Fibroblast of lung (primary cell): Measurements from ENCODE around the gene SEC23IP. TPM values are rescaled to one million over a fixed set of nuclear protein-coding genes. Genes with fewer than 3 reads are reported as not detected.

Experiments
- DNase-seq, 2 donors: peaks; one replicate each; pipeline versions ENCODE4 v3.0.0 to v3.0.0-alpha.2; 2010; ENCODE audit warnings: low read depth in 2 of 2
- H2AFZ ChIP-seq: 2 replicates; pipeline ENCODE4 v1.5.1; 2012; ENCODE audit warnings: low read length, control low read depth, inconsistent platforms
- H3K27ac ChIP-seq: 2 replicates; pipeline ENCODE4 v1.5.1; 2011; ENCODE audit warnings: low read length, control low read depth; ENCODE audit not compliant: insufficient read depth
- H3K27me3 ChIP-seq: 2 replicates; pipeline ENCODE4 v1.5.1; 2011; ENCODE audit warnings: mild to moderate bottlenecking, low read length; ENCODE audit not compliant: control insufficient read depth, insufficient read depth
- H3K36me3 ChIP-seq: 2 replicates; pipeline ENCODE4 v1.5.1; 2011; ENCODE audit warnings: low read length; ENCODE audit not compliant: control insufficient read depth, insufficient read depth
- H3K4me1 ChIP-seq: 2 replicates; pipeline ENCODE4 v1.5.1; 2011; ENCODE audit warnings: low read length; ENCODE audit not compliant: control insufficient read depth, insufficient read depth; ENCODE audit errors: extremely low read depth
- H3K4me2 ChIP-seq: 2 replicates; pipeline ENCODE4 v1.5.1; 2011; ENCODE audit warnings: low read length, control low read depth; ENCODE audit not compliant: insufficient read depth; ENCODE audit errors: extremely low read depth
- H3K4me3 ChIP-seq, 4 experiments: fragments of 200-600 bp in 1 of 4; sonication (generic) in 1 of 4; replicated peaks in 1 of 4; 2 replicates each; pipeline ENCODE4 v1.5.1; 2011 to 2016; ENCODE audit warnings: low read length in 4 of 4, low read depth in 3 of 4, mild to moderate bottlenecking in 3 of 4, control low read depth in 2 of 4, inconsistent platforms in 1 of 4, mixed read lengths in 1 of 4; ENCODE audit not compliant: insufficient read depth in 1 of 4; ENCODE audit errors: control extremely low read depth in 1 of 4
- H3K79me2 ChIP-seq: 2 replicates; pipeline ENCODE4 v1.5.1; 2012; ENCODE audit warnings: mild to moderate bottlenecking, low read length, inconsistent platforms; ENCODE audit not compliant: control insufficient read depth, insufficient read depth
- H3K9ac ChIP-seq: 2 replicates; pipeline ENCODE4 v1.5.1; 2011; ENCODE audit warnings: mild to moderate bottlenecking, low read length, control low read depth; ENCODE audit not compliant: insufficient read depth
- H3K9me3 ChIP-seq: 2 replicates; pipeline ENCODE4 v1.5.1; 2012; ENCODE audit warnings: low read depth, low read length; ENCODE audit not compliant: control insufficient read depth, insufficient read depth
- H4K20me1 ChIP-seq: 2 replicates; pipeline ENCODE4 v1.5.1; 2011; ENCODE audit warnings: low read length; ENCODE audit not compliant: control insufficient read depth, insufficient read depth; ENCODE audit errors: extremely low read depth
- CTCF ChIP-seq, 2 donors: IDR thresholded peaks in 1 of 2; conservative IDR thresholded peaks in 1 of 2; 1 replicate in 1 of 2; 2 replicates in 1 of 2; pipeline ENCODE4 v1.5.1; 2011 to 2012; ENCODE audit warnings: low read length in 2 of 2, control low read depth in 1 of 2, inconsistent platforms in 1 of 2, low read depth in 1 of 2, mild to moderate bottlenecking in 1 of 2
- EZH2 ChIP-seq: IDR thresholded peaks from 2 replicates; pipeline ENCODE4 v1.5.1; 2012; ENCODE audit warnings: low read length, control low read depth, mild to moderate bottlenecking; ENCODE audit errors: missing control alignments
- polyA plus RNA-seq, 2 donors: library from polyadenylated mRNA; depleted of rRNA in 1 of 2; stranded (reverse) in 1 of 2; unstranded in 1 of 2; fragments of >200 nt; gene quantifications; 2 replicates each; pipeline ENCODE4 v1.2.1, GENCODE V29; 2011 to 2012; ENCODE audit warnings: missing spikeins in 1 of 2
- total RNA-seq: library from RNA; depleted of rRNA; stranded (reverse); fragments of >200 nt; gene quantifications from 2 replicates; pipeline ENCODE4 v1.2.1, GENCODE V29; 2014

Gene SEC23IP
- total and polyA plus RNA-seq, 2 donors (not counting 1 experiment from before 2014, with no cell fraction given) = 16.3 to 47.1 TPM

DNA sequence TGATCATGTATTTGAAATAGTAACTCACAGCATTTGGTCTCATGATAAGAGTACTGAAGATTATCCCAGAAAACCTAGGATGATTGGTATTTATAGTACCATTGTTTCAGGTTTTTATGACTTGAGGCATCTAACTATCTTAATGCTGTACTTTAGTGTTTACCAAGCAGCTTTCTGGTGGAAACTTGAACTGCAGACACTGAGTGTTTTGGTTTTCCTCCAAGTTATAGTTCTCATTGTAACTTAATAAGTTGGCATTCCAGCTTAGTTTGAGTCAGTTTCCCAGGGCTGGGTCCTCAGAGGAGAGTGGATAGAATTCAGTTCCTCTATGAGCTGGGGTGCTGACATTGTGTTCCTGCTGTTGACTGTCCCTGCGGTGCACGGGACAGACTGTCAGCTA is 50.4 kb downstream of the SEC23IP start:
- H3K9me3 ChIP-seq = no peaks in the 10 kb centered on the region
- H3K36me3 ChIP-seq = peaks cover 6% of the 10 kb centered on the region
- no peak overlapping the region for H3K9ac ChIP-seq
- H3K27ac ChIP-seq = no peak overlapping the region
- TF ChIP-seq CTCF (conservative IDR thresholded peaks at IDR 0.05 in 1 of 2, IDR thresholded peaks at IDR 0.05 in 1 of 2; ENCODE audit: low read depth in 1 of 2, low read length in 2 of 2) (no peak), EZH2 (no peak)
- no peak overlapping the region for H2AFZ ChIP-seq
- no peaks in the 10 kb centered on the region for H3K79me2 ChIP-seq
- H3K4me1 ChIP-seq = no peaks in the 10 kb centered on the region
- H3K4me2 ChIP-seq = no peak overlapping the region
- no peak overlapping the region for H3K4me3 ChIP-seq
- no peaks in the 10 kb centered on the region for H3K27me3 ChIP-seq
- H4K20me1 ChIP-seq = no peaks in the 10 kb centered on the region
- peak in 1 of 2 donors; percentile 40 for DNase-seq

DNA sequence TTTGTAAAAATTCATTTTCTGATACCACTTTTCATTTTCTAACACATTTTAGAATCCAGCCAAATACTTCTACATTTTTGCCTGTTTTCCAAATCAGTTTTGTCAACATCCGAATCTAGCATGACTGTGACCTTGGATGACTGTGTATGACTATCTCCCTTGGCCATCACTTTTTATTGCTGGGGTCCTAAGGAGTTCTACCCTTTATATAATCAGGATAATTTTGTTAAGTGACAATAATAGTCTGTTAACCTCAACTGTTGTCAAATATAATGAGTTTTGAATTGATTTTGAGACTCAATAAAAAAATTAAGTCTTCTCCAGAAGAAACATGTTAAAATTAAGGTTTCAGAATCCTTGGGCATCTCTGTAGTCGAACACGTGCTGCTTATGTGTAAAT is 53.3 kb downstream of the SEC23IP start:
- no peaks in the 10 kb centered on the region for H3K9me3 ChIP-seq
- H3K4me2 ChIP-seq = no peak overlapping the region
- no peak overlapping the region for H3K9ac ChIP-seq
- no peak overlapping the region for H2AFZ ChIP-seq
- no peaks in the 10 kb centered on the region for H4K20me1 ChIP-seq
- H3K36me3 ChIP-seq = peaks cover 4% of the 10 kb centered on the region
- no peak overlapping the region for H3K4me3 ChIP-seq
- H3K27ac ChIP-seq = no peak overlapping the region
- no peaks in the 10 kb centered on the region for H3K27me3 ChIP-seq
- H3K79me2 ChIP-seq = no peaks in the 10 kb centered on the region
- DNase-seq = no peak
- H3K4me1 ChIP-seq = no peaks in the 10 kb centered on the region
- TF ChIP-seq CTCF (conservative IDR thresholded peaks at IDR 0.05 in 1 of 2, IDR thresholded peaks at IDR 0.05 in 1 of 2; ENCODE audit: low read depth in 1 of 2, low read length in 2 of 2) = no peak
- no peak for TF ChIP-seq EZH2

DNA sequence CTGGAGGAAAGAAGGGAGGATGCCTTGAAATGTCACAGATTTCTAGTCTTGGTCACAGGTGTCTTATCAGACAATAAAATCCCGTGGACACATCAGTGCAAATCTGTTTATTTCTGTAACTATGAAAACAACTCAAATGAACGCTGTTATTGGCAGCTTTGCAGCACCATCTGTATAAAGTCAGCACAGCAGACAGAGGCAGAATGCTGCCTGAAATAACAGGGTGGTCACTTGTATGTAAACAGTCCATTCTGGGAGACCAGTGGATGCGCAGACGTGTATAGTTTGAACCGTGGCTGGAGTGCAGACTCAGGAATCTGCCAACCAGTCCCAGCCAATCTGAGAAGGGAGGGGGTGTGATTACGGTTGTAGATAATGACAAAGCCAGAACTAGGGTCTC is 54.8 kb downstream of the SEC23IP start:
- Histone ChIP-seq H4K20me1 (no peaks in the 10 kb centered on the region), H2AFZ (no peak overlapping the region), H3K9me3 (no peaks in the 10 kb centered on the region), H3K4me3 (no peak overlapping the region), H3K27me3 (no peaks in the 10 kb centered on the region), H3K36me3 (peaks cover 2% of the 10 kb centered on the region), H3K79me2 (no peaks in the 10 kb centered on the region), H3K4me1 (no peaks in the 10 kb centered on the region), H3K27ac (no peak overlapping the region), H3K9ac (no peak overlapping the region), H3K4me2 (no peak overlapping the region)
- DNase-seq = peak in 1 of 2 donors; percentile 59
- TF ChIP-seq CTCF (conservative IDR thresholded peaks at IDR 0.05 in 1 of 2, IDR thresholded peaks at IDR 0.05 in 1 of 2; ENCODE audit: low read depth in 1 of 2, low read length in 2 of 2) (no peak), EZH2 (no peak)
